K562 (cell line): ENCODE data around the gene CARD10. TPM values are rescaled to one million over a fixed set of nuclear protein-coding genes. Genes with fewer than 3 reads are reported as not detected.
A peak's percentile ranks its signal among the peaks of the same experiment; 100 is the strongest.

Source experiments
- ATAC-seq: fragments of 200-7000 bp; cut with Tn5 transposase; 3 replicates; pipeline ENCODE4 v1.9.1; 2020; ENCODE audit warnings: moderate library complexity
- BruUV-seq: library from RNA; stranded (reverse); fragments of 400-500 nt; replicated peaks from 2 replicates; lab custom pipeline; 2021; lab: Mats Ljungman, UMichigan
- CTCF ChIA-PET: fragments of 300-600 bp; formaldehyde crosslinking; extraction: SDS; loops from one replicate; lab custom pipeline; 2021; ENCODE audit warnings: low intra/inter-chr PET ratio; lab: Yijun Ruan, JAX
- POLR2A ChIA-PET: fragments of 300-600, 350-650 bp; sonication (Branson Sonifier 250); formaldehyde crosslinking; extraction: SDS; loops from one replicate; lab custom pipeline; 2021; ENCODE audit warnings: antibody characterized with exemption, inconsistent platforms; lab: Yijun Ruan, JAX
- DNase-seq, 4 experiments: peaks; one replicate each; pipeline versions ENCODE4 v3.0.0 to v3.0.0-alpha.2; 2011 to 2018; ENCODE audit warnings: low spot score in 3 of 4, mixed read lengths in 3 of 4; ENCODE audit errors: extremely low read depth in 1 of 4
- FAIRE-seq: peaks from 2 replicates; lab custom pipeline; 2011; peaks lifted over from hg19 to GRCh38; lab: Jason Lieb, UNC
- H2AFZ ChIP-seq: 2 replicates; pipeline ENCODE4 v1.6.0; 2011; ENCODE audit warnings: low read depth, low read length, control low read depth, inconsistent platforms
- H3K27ac ChIP-seq: fragments of 200-600 bp; 3 replicates; pipeline ENCODE4 v1.8.0; 2011; ENCODE audit warnings: low read depth, mild to moderate bottlenecking, control low read depth, inconsistent platforms, low read length, moderate library complexity, mixed read lengths; ENCODE audit errors: extremely low read depth
- H3K27me3 ChIP-seq, 2 experiments: fragments of 300-600 bp in 1 of 2; 2 replicates in 1 of 2; 3 replicates in 1 of 2; pipeline versions ENCODE4 v1.6.0 to v1.8.0; 2011; ENCODE audit warnings: inconsistent platforms in 2 of 2, low read length in 2 of 2, mild to moderate bottlenecking in 1 of 2, mixed read lengths in 1 of 2, moderate library complexity in 1 of 2; ENCODE audit not compliant: control insufficient read depth in 2 of 2, insufficient read depth in 2 of 2
- H3K36me3 ChIP-seq: fragments of 300-600 bp; 3 replicates; pipeline ENCODE4 v1.8.0; 2011; ENCODE audit warnings: mild to moderate bottlenecking, low read length, inconsistent platforms; ENCODE audit not compliant: control insufficient read depth, insufficient read depth
- H3K4me1 ChIP-seq, 2 experiments: fragments of 200-600 bp in 1 of 2; replicated peaks in 1 of 2; 2 replicates in 1 of 2; 3 replicates in 1 of 2; pipeline versions ENCODE4 v1.5.1 to v1.8.0; 2011; ENCODE audit warnings: inconsistent platforms in 2 of 2, low read length in 2 of 2, mild to moderate bottlenecking in 1 of 2, mixed read lengths in 1 of 2, moderate library complexity in 1 of 2; ENCODE audit not compliant: control insufficient read depth in 2 of 2, insufficient read depth in 2 of 2
- H3K4me2 ChIP-seq: 2 replicates; pipeline ENCODE4 v1.6.1; 2011; ENCODE audit warnings: low read length, control low read depth, inconsistent platforms, mixed read lengths; ENCODE audit not compliant: insufficient read depth
- H3K4me3 ChIP-seq: fragments of 200-600 bp; sonication (generic), shearing (Covaris generic); 2 replicates; pipeline ENCODE4 v1.5.1; 2016; ENCODE audit warnings: control low read depth, inconsistent platforms
- H3K79me2 ChIP-seq: fragments of 200-600 bp; 3 replicates; pipeline ENCODE4 v1.8.0; 2011; ENCODE audit warnings: low read length, inconsistent platforms; ENCODE audit not compliant: control insufficient read depth, insufficient read depth
- H3K9ac ChIP-seq, 2 experiments: 2 replicates each; pipeline versions ENCODE4 v1.6.0 to v1.6.1; 2011; ENCODE audit warnings: low read depth in 2 of 2, low read length in 2 of 2, control low read depth in 1 of 2, inconsistent platforms in 1 of 2, mild to moderate bottlenecking in 1 of 2, mixed read lengths in 1 of 2; ENCODE audit not compliant: insufficient read depth in 1 of 2
- H3K9me1 ChIP-seq: one replicate; pipeline ENCODE4 v1.6.0; 2011; ENCODE audit warnings: inconsistent platforms, mild to moderate bottlenecking, low read length, moderate library complexity; ENCODE audit not compliant: control insufficient read depth, insufficient read depth
- H3K9me3 ChIP-seq: replicated peaks from 2 replicates; pipeline ENCODE4 v1.5.1; 2011; ENCODE audit warnings: low read depth, low read length, inconsistent platforms; ENCODE audit not compliant: control insufficient read depth, insufficient read depth
- H4K20me1 ChIP-seq: replicated peaks from 2 replicates; pipeline ENCODE4 v1.6.1; 2011; ENCODE audit warnings: low read length, inconsistent platforms, mixed read lengths; ENCODE audit not compliant: control insufficient read depth, insufficient read depth
- ATF3 ChIP-seq, 2 experiments: fragments of 450-650 bp in 1 of 2; sonication (generic) in 1 of 2; formaldehyde crosslinking in 1 of 2; IDR thresholded peaks in 1 of 2; conservative IDR thresholded peaks in 1 of 2; 2 replicates each; pipeline versions ENCODE4 v1.6.1 to v1.8.1; 2016 to 2023; ENCODE audit warnings: mild to moderate bottlenecking in 2 of 2, moderate library complexity in 2 of 2, inconsistent platforms in 1 of 2, missing genetic modification reagents in 1 of 2
- CEBPG ChIP-seq, 3 experiments: fragments of 200-800 bp in 1 of 3; sonication (Bioruptor generic) in 1 of 3; sonication (generic) in 1 of 3; formaldehyde crosslinking in 1 of 3; IDR thresholded peaks in 2 of 3; conservative IDR thresholded peaks in 1 of 3; 2 replicates each; pipeline versions ENCODE4 v1.6.1 to v1.8.0; 2016 to 2022; ENCODE audit warnings: missing compliant biosample characterization in 2 of 3, missing genetic modification characterization in 2 of 3, mild to moderate bottlenecking in 1 of 3, missing genetic modification reagents in 1 of 3
- GABPB2 ChIP-seq: fragments of 250-450 bp; sonication (Bioruptor Pico); conservative IDR thresholded peaks from 2 replicates; pipeline ENCODE4 v1.5.1; 2021; ENCODE audit warnings: mild to moderate bottlenecking
- KLF13 ChIP-seq: fragments of 450-650 bp; IDR thresholded peaks from 2 replicates; pipeline ENCODE4 v1.6.1; 2016; ENCODE audit warnings: missing genetic modification characterization, low read depth, mild to moderate bottlenecking, missing compliant biosample characterization, moderate library complexity, borderline replicate concordance
- MCM5 ChIP-seq: fragments of 450-650 bp; IDR thresholded peaks from 2 replicates; pipeline ENCODE4 v1.6.1; 2016; ENCODE audit warnings: low read depth
- MECOM ChIP-seq: fragments of 250-450 bp; sonication (Bioruptor Pico); IDR thresholded peaks from 2 replicates; pipeline ENCODE4 v1.8.0; 2022; ENCODE audit warnings: inconsistent platforms
- RFX5 ChIP-seq: IDR thresholded peaks from 2 replicates; pipeline ENCODE4 v1.6.1; 2011; ENCODE audit warnings: low read depth, mild to moderate bottlenecking, improper control_type of control experiment, low read length
- WGBS: fragments of 100-300 bp; shearing (Covaris generic); methylation state at CpG from one replicate; pipeline ENCODE4 v1.1.6; 2016; ENCODE audit warnings: low coverage, mixed read lengths; ENCODE audit not compliant: insufficient coverage; ENCODE audit errors: missing lambda C conversion rate; 5-methylcytosine and 5-hydroxymethylcytosine counted together
- in situ Hi-C: fragments of 300-500 bp; cut with MboI; formaldehyde crosslinking; loops from 4 replicates; pipeline ENCODE4 v1.15.0; 2018; ENCODE audit warnings: inconsistent platforms, mixed read lengths
- intact Hi-C: fragments of 100-400 bp; cut with micrococcal nuclease; formaldehyde crosslinking; loops from 2 replicates; pipeline ENCODE4 v1.14.2; 2022
- polyA plus RNA-seq, 8 experiments: library from polyadenylated mRNA; depleted of rRNA in 4 of 8; stranded (reverse) in 5 of 8; unstranded in 3 of 8; fragments of >200 nt; fragmentation: Nextera tagmentation in 2 of 8; fragmentation: Illumina TruSeq in 1 of 8; extraction: Ambion mirVana in 2 of 8; extraction: Trizol in 1 of 8; gene quantifications; 2 replicates each; pipeline versions ENCODE4 v1.2.1 to v1.2.3, GENCODE V29; 2011 to 2014; ENCODE audit warnings: inconsistent platforms in 1 of 8, missing spikeins in 1 of 8
- total RNA-seq, 7 experiments: library from RNA; depleted of rRNA in 6 of 7; stranded (reverse); fragments of >200 nt in 6 of 7; fragmentation: Illumina TruSeq in 2 of 7; extraction: Trizol in 2 of 7; gene quantifications; 2 replicates each; pipeline versions ENCODE4 v1.2.1 to v1.2.3, GENCODE V29; 2011 to 2021; ENCODE audit warnings: low replicate concordance in 1 of 7

CARD10 gene
- total and polyA plus RNA-seq, 9 of the 15 experiments (the other 6 are each of a cell fraction or from before 2014, with no cell fraction given), result 0.13 to 5.8 (median 1.6) TPM

- Histone ChIP-seq H3K27me3 (no peaks in the 10 kb centered on the region), H3K9me3 (no peaks in the 10 kb centered on the region), H3K4me2 (no peak overlapping the region), H3K4me3 (no peak overlapping the region), H3K9ac (no peak overlapping the region), H2AFZ (no peak overlapping the region), H3K4me1 (peaks cover 0 to 30% of the 10 kb centered on the region in 2 experiments; a peak in 2 of 5 replicates), H3K27ac (no peak overlapping the region), H3K36me3 (no peaks in the 10 kb centered on the region), H4K20me1 (no peaks in the 10 kb centered on the region), H3K9me1 (no peaks in the 10 kb centered on the region), H3K79me2 (no peaks in the 10 kb centered on the region)
- in situ Hi-C loops (no loop called here), intact Hi-C loops (no loop called here)
- DNase-seq (peak in 2 of 4 experiments; percentile 24), ATAC-seq (no peak), FAIRE-seq (no peak)
- BruUV-seq, result no TSS peak
- no peak for TF ChIP-seq RFX5
- no peak for TF ChIP-seq ATF3 (IDR thresholded peaks at IDR 0.05)
- TF ChIP-seq ATF3 (CRISPR knock-in tag; conservative IDR thresholded peaks at IDR 0.05), result no peak
- no peak for TF ChIP-seq MCM5
- no peak for TF ChIP-seq KLF13 (tag)
- TF ChIP-seq GABPB2 (CRISPR knock-in tag), result no peak
- TF ChIP-seq MECOM (CRISPR knock-in tag), result no peak
- TF ChIP-seq CEBPG (CRISPR knock-in tag; IDR thresholded peaks at IDR 0.05), result no peak
- no peak for TF ChIP-seq CEBPG (tag; conservative IDR thresholded peaks at IDR 0.05 in 1 of 2, IDR thresholded peaks at IDR 0.05 in 1 of 2)
- ChIA-PET CTCF (no interaction called here), POLR2A (no interaction called here)
- 63% methylated on average over 12 of the region's 22 CpGs for WGBS
Observed at GRCh38 chr22:37491559-37492427, 27.4 kb downstream of the CARD10 start.
